Fibroblast of lung (primary cell): ENCODE results near the gene TPPP.

Experiments
- EZH2 ChIP-seq: IDR thresholded peaks from 2 replicates; pipeline ENCODE4 v1.5.1; 2012; ENCODE audit warnings: low read length, control low read depth, mild to moderate bottlenecking; ENCODE audit errors: missing control alignments
- TF ChIP-seq, protein P1 (sequence below), 2 donors: IDR thresholded peaks in 1 of 2; conservative IDR thresholded peaks in 1 of 2; 1 replicate in 1 of 2; 2 replicates in 1 of 2; pipeline ENCODE4 v1.5.1; 2011 to 2012; ENCODE audit warnings: low read length in 2 of 2, control low read depth in 1 of 2, inconsistent platforms in 1 of 2, low read depth in 1 of 2, mild to moderate bottlenecking in 1 of 2

- TF ChIP-seq, protein P1, sequence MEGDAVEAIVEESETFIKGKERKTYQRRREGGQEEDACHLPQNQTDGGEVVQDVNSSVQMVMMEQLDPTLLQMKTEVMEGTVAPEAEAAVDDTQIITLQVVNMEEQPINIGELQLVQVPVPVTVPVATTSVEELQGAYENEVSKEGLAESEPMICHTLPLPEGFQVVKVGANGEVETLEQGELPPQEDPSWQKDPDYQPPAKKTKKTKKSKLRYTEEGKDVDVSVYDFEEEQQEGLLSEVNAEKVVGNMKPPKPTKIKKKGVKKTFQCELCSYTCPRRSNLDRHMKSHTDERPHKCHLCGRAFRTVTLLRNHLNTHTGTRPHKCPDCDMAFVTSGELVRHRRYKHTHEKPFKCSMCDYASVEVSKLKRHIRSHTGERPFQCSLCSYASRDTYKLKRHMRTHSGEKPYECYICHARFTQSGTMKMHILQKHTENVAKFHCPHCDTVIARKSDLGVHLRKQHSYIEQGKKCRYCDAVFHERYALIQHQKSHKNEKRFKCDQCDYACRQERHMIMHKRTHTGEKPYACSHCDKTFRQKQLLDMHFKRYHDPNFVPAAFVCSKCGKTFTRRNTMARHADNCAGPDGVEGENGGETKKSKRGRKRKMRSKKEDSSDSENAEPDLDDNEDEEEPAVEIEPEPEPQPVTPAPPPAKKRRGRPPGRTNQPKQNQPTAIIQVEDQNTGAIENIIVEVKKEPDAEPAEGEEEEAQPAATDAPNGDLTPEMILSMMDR (conservative IDR thresholded peaks at IDR 0.05 in 1 of 2, IDR thresholded peaks at IDR 0.05 in 1 of 2; ENCODE audit: low read depth in 1 of 2, low read length in 2 of 2): no peak
- TF ChIP-seq EZH2: no peak
These were observed 7.6 kb downstream of the TPPP start for GRCh38 chr5:685262-686171.
